NCI-H446 (cell line): ENCODE results near the gene SLC16A10.
"Not testable (repeated sequence)": the region's sequence is repeated elsewhere in the genome, so short reads cannot be mapped to it uniquely, and the experiment has no call there.

ENCODE experiments used
- DNase-seq, 2 experiments: peaks; one replicate each; lab custom pipeline; 2025; lab: John Stamatoyannopoulos, UW

Gene SLC16A10

DNA sequence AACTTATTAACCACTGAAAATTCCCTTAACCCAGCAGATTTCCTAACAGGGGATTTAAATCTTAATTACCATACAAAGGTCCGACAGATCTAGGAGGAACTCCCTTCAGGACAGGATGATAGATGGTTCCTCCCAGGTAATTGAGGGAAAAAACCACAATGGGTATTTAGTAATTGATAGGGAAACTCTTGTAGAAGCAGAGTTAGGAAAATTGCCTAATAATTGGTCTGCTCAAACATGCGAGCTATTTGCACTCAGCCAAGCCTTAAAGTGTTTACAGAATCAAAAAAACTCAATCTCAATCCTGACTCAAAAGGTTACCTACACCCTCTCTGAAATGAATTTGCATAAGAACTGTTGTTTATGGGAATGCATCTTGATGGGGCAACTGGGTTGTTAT is 45.4 kb downstream of the SLC16A10 start:
- not testable (repeated sequence) for DNase-seq

DNA sequence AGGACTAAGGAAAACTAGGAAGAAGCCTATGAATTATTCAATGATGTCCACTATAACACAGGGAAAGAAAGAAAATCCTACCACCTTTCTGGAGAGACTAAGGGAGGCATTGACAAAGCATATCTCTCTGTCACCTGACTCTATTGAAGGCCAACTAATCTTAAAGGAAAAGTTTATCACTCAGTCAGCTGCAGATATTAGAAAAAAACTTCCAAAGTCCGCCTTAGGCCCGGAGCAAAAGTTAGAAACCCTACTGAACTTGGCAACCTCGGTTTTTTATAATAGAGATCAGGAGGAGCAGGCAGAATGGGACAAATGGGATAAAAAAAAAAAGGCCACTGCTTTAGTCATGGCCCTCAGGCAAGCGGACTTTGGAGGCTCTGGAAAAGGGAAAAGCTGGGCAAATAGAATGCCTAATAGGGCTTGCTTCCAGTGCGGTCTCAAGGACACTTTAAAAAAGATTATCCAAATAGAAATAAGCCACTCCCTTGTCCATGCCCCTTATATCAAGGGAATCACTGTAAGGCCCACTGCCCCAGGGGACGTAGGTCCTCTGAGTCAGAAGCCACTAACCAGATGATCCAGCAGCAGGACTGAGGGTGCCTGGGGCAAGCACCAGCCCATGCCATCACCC is 47.0 kb downstream of the SLC16A10 start:
- not testable (repeated sequence) for DNase-seq

DNA sequence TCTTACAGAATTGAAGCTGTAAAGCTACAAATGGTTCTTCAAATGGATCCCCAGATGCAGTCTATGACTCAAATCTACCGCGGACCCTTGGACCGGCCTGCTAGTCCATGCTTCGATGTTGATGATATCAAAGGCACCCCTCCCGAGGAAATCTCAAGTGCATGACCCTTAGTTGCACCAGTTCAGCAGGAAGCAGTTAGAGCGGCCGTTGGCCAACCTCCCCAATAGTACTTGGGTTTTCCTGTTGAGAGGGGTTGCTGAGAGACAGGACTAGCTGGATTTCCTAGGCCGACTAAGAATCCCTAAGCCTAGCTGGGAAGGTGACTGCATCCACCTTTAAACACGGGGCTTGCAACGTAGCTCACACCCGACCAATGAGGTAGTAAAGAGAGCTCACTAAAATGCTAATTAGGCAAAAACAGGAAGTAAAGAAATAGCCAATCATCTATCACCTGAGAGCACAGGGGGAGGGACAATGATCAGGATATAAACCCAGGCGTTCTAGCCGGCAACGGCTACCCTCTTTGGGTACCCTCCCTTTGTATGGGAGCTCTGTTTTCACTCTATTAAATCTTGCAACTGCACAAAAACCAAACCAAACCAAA is 50.3 kb downstream of the SLC16A10 start:
- not testable (repeated sequence) for DNase-seq

DNA sequence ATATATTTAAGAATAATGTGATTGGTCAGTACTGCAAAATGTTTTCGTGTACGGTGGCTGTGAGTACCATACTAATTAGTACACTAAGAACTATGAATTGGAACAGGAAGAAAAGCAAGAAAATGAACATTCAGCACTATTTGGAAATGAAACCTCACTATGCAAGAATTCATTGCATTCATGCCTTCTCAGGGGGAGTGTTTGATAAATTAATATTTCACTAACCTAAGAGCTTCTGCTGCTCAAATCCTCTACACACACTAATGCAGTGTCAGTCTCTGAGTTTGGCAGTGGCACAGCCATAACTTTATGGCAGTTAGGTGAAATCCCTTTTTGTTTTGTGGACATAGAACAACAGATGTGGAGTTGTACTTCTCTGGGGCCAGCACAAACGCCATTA is 60.1 kb downstream of the SLC16A10 start:
- DNase-seq, result no peak

DNA sequence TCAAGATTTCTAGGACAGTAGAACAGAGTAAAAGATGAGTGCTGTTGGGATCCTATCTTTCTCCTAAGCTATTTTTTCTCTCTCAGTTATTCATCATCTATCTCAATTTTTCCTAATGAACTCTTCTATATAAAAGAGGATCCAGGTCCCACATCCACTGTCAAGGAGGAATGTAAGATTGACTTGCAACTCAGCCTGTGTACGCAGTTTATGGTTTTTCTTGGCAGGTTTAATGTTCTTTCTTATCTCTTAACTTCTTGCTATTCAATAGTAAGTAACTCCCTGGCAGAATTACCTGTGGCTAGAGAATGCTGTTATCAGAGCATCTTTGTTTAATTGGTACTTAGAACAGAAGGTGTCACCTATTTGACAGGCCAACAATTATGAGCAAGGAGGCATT is 60.8 kb downstream of the SLC16A10 start:
- DNase-seq, result no peak

DNA sequence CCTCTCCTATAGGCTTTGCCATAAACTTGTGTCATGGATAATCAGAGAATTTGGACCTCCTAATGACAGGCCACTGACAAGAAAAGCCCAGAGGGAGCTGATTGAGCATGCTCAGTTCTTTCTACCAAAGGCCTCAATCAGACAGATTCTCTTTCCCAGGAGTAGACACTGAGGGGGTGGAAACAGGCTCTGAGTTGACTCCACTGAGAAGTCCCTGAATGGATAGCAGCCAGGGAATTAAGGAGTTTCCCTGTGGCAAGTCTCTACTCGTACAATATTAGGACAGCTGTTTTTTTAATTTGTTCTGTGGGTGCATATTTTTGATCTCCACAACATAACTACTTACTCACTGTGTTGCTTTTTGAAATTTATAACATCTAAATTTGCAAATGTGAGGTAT is 63.3 kb downstream of the SLC16A10 start:
- DNase-seq, result peak in 1 of 2 experiments; percentile 10

DNA sequence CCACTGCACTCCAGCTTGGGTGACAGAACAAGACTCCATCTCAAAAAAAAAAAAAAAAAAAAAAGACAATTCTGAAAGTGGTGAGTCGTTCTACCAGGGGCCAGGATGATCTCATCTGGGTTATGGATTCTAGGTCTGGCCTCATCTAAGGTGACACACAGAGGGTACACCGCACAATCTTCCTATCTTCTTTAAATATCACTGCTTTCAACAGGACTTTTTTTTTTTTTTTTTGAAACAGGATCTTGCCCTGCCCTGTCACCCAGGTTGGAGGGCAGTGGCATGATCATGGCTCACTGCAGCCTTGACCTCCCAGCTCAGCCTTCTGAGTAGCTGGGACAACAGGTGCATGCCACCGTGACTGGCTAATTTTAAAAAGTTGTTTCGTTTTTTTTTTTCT is 67.7 kb downstream of the SLC16A10 start:
- no peak for DNase-seq

DNA sequence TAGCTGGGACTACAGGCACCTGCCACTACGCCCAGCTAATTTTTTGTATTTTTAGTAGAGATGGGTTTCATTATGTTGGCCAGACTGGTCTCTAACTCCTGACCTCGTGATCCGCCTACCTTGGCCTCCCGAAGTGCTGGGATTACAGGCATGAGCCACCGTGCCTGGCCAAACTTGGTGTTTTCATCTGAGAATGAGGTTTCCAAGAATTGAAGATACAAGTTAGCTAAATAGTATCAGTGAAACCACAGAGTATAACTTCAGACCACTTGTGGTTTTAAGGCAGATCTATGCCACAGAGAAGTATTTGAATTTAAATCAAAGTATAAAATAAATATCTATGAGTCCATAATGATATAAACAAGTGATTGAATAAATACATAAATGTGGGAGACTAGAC is 70.1 kb downstream of the SLC16A10 start:
- no peak for DNase-seq

DNA sequence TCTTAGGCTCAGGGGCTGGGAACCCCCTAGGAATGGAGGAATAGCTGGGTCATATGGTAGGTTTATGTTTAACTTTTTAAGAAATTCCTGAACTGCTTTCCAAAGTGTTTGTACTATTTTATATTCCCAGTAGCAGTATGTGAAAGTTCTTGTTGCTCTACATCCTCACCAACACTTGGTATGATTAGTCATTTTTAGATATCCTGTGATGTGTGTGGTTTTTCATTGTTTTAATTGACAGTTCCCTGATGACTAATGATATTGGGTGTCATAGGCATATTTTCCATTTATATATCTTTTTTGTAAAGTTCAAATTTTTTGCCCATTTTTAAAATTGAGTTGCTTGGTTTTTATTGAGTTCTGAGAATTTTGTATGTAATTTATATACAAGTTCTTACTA is 72.3 kb downstream of the SLC16A10 start:
- no peak for DNase-seq

DNA sequence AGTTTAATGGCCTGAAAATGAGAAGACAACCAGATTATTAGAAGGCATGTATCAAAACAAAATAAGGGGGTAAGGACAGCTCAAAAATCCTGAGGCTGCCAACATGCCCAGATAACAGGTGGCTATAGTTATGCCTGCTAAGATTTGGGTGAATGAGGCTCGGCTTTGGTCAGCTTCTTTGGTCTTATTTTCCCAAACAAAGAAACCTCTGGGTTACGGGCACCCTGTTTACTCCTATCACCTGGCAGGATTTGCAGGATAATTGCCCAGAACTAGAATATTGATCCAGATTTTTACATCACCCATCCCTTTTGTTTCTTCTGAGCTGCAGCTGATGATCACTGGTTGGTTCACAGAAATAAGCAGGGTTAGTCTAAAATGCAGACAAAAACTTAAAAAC is 74.3 kb downstream of the SLC16A10 start:
- no peak for DNase-seq

DNA sequence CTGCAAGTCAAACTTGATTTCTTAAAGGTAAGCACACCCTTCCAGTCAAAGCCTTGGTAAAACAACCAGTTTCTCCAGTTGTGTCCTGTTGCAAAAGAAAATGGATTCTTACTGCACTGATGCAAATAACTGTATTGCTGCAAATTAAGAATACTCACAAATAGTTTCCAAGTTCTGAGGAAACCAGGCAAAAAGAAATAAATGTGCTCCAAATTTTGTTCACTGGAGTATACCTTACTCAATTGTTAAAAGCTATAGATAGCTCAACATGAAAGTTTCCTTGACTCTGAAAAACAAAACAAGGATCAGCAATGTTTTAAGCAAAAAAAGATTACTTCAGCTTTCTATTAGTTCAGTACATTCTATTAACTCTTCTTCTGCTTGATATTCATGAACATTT is 75.2 kb downstream of the SLC16A10 start:
- no peak for DNase-seq

DNA sequence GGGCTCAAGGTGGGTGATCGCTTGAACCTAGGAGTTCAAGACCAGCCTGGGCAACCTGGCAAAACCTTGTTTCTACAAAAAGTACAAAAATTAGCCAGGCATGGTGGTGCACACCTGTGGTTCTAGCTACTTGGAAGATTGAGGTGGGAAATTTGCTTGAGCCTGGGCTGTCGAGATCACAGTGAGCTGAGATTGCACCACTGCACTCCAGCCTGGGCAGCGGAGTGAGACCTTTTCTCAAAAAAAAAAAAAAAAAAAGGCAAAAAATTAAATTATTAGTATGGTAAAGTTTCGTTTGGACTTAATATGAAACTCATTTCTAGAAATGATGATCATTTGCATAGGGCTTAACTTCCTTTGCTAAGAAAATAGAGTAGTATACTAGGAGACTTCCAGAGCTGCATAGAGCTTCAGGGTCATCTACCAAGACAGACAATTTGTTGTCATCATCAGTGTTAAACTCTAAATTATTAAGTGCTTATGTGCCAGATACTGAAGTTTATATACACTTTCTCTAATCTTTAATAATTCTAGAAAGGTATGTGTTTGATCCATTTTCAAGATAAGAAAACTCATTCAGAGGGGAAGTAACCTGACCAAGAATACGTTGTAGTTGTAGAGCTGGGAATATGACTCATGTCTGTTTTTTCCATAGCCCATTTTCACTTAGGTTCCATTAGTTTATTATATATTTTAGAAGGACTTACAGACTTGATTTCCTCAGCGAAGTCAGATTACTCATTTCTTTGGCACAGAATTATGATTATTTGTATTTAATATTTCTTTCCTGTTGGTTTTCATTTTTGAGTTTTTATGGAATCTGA is 84.5 kb downstream of the SLC16A10 start:
- DNase-seq, result no peak

DNA sequence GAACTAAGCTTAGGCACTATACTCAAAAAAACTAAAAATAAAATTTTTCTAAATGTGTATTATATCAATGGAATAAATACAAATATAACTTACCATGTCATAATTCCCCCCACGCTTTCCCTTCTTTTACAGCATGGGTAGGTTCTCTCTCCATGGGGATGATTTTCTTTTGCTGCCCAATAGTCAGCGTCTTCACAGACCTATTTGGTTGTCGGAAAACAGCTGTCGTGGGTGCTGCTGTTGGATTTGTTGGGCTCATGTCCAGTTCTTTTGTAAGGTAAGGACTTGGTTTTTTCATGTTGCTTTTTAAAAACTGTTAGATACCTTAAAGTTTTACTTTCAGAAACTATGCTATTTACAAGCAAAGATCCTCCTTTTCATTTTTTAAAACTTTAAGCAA is 85.3 kb downstream of the SLC16A10 start:
- no peak for DNase-seq

DNA sequence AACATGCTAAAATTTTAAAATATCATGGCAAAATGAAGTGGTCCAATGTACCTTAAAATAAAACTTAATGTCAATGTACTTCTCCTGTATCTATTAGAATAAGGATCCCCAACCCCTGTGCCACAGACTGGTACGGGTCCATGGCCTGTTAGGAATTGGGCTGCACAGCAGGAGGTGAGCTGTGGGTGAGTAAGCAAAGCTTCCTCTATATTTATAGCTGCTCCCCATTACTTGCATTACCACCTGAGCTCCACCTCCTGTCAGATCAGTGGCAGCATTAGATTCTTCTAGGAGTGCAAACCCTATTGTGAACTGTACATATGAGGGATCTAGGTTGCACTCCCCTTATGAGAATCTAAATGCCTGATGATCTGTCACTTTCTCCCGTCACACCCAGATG is 86.0 kb downstream of the SLC16A10 start:
- no peak for DNase-seq

DNA sequence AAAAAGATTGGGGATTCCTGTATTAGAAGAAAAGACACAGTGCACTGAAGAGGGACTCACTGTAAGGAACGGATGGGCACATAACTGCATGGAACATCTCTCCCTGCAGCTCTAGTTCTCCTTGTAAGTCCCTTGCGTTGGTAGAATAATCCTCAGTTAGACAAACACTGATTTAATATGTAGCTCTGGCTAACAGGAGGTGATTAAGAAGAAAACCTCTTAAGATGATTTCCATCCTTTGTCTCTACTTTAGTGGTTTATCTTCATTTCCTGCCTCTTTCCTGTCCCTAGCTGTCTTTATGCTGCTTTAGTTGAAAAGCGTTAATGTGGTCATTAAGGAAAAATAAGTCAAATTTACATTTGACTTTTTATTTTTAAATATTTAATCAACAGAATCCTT is 86.6 kb downstream of the SLC16A10 start:
- no peak for DNase-seq

DNA sequence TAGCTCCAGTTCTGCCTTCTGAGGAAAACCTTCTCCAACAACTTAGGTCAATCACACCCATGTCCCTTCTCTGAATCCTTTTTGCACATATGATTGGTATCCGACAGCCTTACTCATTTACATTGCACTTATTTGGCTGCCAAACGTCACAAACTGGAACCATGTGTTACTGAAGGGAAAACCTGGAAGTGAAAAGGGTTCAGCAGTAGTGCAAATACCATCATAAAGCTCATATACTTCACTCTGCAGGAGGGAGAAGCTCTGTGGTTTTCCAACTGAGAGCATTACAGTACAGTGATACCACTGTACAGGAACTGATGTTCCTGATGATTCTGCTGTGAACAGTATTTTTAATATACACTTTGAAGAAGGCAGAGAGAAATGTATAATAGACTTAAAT is 87.8 kb downstream of the SLC16A10 start:
- no peak for DNase-seq

DNA sequence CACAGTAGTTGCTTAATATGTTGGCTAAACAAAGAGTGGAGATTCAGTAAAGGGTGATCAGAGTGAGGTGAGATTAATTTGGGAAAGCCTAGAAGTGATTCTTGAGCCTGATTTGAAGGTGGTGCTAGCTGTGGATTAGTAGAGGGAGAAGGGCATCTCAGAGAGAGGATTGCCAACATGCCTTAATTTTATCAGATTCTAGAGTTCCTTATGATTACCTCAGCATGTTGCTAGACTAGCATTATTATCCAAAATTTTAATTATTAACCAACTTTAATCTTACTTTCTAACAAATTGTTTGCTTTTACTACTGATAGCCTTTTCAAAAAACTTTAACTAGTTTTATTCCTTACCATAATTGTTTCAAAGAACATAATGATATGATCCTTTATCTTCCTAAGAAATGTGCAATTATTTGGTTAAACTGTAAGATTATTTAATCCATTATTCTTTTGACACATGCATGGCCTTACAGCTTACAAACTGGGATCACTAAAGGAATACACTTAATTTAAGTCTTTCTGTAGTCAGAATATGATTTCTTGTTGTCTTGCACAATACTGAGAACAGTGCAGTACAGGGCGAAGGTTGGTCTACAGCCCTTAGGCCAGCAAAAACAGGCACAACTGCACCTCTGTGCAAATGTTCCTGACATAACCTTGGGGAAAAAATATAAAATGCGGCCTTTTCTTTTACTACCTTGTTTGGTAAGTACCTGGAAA is 88.9 kb downstream of the SLC16A10 start:
- DNase-seq, result no peak

DNA sequence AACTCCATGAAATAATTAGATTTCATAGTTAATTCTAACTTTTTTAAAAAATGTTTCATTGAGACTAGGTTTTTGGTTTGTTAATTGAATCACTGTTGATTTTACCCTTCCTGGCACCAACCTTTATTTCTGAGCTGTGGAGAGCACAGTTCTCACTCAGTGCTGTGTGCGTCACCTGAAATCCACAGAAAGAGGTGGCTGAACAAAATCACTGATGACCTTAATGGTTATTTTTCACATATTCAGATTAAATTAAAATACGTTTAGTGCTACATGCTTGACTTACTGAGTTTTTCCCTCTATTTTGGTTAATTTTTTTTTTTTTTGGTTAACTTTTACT is 89.4 kb downstream of the SLC16A10 start:
- no peak for DNase-seq

DNA sequence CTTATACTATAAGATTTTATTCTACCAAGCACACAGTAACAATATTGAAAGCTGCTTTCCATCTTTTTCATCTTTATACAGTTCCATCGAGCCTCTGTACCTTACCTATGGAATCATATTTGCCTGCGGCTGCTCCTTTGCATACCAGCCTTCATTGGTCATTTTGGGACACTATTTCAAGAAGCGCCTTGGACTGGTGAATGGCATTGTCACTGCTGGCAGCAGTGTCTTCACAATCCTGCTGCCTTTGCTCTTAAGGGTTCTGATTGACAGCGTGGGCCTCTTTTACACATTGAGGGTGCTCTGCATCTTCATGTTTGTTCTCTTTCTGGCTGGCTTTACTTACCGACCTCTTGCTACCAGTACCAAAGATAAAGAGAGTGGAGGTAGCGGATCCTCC is 89.8 kb downstream of the SLC16A10 start:
- no peak for DNase-seq

DNA sequence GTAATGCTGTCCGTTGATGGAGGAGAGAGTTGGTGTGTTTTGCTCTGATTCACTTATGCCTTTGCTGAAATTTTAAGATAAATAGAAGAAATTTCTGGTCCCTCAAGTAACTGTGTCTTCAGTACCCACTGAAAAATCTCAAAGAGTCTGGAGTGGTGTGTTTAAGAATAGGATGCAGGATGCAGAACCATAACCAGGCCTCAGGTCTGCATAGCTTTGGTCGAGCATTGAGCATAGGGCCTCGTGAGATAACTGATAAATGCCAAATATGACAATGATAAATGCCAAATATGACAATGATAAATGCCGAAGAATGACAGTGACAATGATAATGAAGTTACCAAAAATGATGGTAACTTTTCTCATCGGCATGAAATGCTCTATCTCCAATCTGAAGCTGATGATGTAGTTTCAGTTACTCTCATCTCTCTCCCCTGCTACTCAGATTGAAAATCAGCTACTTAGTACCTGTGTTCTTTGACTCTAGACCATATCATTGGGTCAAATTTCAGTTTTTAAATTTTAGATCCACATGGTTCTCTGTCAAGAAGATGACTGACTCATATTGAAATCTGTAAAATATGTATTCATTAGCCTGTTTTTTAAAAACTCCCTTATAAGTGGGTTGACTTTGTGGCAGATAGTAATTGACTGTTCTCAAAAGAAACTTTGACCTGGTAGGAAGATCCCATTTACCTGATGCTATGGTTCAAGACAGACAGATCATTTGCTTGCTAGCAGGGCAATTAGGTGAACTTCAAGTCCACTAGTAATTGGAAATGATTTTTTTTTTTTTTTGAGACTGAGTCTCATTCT is 96.6 kb downstream of the SLC16A10 start:
- no peak for DNase-seq

DNA sequence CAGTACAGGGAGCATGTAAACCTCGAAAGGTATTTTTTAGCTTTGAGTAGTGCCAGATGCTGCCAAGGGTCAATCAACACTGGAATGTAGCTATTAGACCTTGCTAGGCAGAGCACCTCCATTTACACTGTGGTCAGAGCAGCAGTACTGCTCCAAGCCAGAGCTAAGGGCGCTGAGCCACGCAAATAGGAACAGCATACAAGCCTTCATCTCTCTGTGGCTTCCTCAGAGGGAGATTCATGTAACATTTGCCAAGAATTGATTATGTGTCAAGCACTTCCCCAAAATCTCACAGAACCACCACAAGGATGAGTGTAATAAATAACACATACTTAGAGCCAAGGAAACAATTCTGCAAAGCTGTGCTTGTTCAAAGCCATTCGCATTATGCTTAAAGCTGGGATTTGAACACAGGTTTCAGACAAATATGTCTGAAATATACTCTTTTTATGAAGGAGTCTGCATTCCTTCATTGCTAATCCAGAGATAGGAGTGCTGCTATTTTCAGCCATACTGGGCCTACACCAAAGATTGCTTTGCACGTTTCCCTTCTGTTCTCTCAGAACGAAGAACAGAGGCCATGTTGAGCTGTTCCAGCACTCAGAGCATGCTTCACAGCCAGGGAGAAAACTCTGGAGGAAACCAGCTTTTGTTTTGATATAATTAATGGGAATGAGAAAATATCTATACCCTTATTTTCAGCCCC is 97.7 kb downstream of the SLC16A10 start:
- DNase-seq, result peak in 1 of 2 experiments; percentile 28
